TTC549 (cell line): Measurements from ENCODE around the gene DUSP7.

Experiments
- FAIRE-seq: peaks from 2 replicates; lab custom pipeline; 2012; peaks lifted over from hg19 to GRCh38; lab: Jason Lieb, UNC

Gene DUSP7

GRCh38 chr3:52086461-52086860, 30.1 kb upstream of the DUSP7 start:
- FAIRE-seq = no peak

- FAIRE-seq = no peak
These were observed 29.4 kb upstream of the DUSP7 start for GRCh38 chr3:52085681-52086282.

- FAIRE-seq = no peak
These were observed 28.7 kb upstream of the DUSP7 start for GRCh38 chr3:52084954-52085680.

- no peak for FAIRE-seq
These were observed 28.0 kb upstream of the DUSP7 start for GRCh38 chr3:52084216-52084945.

- FAIRE-seq = no peak
These were observed 27.3 kb upstream of the DUSP7 start for GRCh38 chr3:52083556-52084087.

GRCh38 chr3:52082951-52083350, 26.6 kb upstream of the DUSP7 start:
- FAIRE-seq = no peak

GRCh38 chr3:52080830-52081719, 24.7 kb upstream of the DUSP7 start:
- FAIRE-seq = no peak

GRCh38 chr3:52079958-52080357, 23.6 kb upstream of the DUSP7 start:
- no peak for FAIRE-seq

GRCh38 chr3:52078781-52079560, 22.6 kb upstream of the DUSP7 start:
- no peak for FAIRE-seq

GRCh38 chr3:52077925-52078324, 21.6 kb upstream of the DUSP7 start:
- no peak for FAIRE-seq

- FAIRE-seq = no peak
These were observed 20.8 kb upstream of the DUSP7 start for GRCh38 chr3:52076896-52077780.

GRCh38 chr3:52073490-52073889, 17.1 kb upstream of the DUSP7 start:
- no peak for FAIRE-seq

- no peak for FAIRE-seq
These were observed 16.1 kb upstream of the DUSP7 start for GRCh38 chr3:52072471-52072870.

GRCh38 chr3:52072020-52072419, 15.6 kb upstream of the DUSP7 start:
- no peak for FAIRE-seq

GRCh38 chr3:52070724-52071621, 14.6 kb upstream of the DUSP7 start:
- no peak for FAIRE-seq

GRCh38 chr3:52069855-52070254, 13.5 kb upstream of the DUSP7 start:
- no peak for FAIRE-seq

GRCh38 chr3:52069135-52069534, 12.8 kb upstream of the DUSP7 start:
- no peak for FAIRE-seq

- FAIRE-seq = no peak
These were observed 12.4 kb upstream of the DUSP7 start for GRCh38 chr3:52068730-52069129.

GRCh38 chr3:52068055-52068571, 11.7 kb upstream of the DUSP7 start:
- no peak for FAIRE-seq
